NT2/D1 (cell line): Measurements from ENCODE around the gene PDHX.

Experiments
- SUZ12 ChIP-seq: IDR thresholded peaks from 2 replicates; pipeline ENCODE4 v1.6.1; 2011; ENCODE audit not compliant: insufficient read length, insufficient read depth; ENCODE audit errors: extremely low read depth
- YY1 ChIP-seq: IDR thresholded peaks from 2 replicates; pipeline ENCODE4 v1.6.1; 2011; ENCODE audit not compliant: insufficient read length, insufficient read depth
- ZNF274 ChIP-seq: IDR thresholded peaks from 2 replicates; pipeline ENCODE4 v1.6.1; 2011; ENCODE audit warnings: mild to moderate bottlenecking, low read depth, low read length

- TF ChIP-seq YY1 (no peak), ZNF274 (no peak), SUZ12 (no peak)
Measured at GRCh38 chr11:34988294-34989255, 72.2 kb downstream of the PDHX start.
